Activated CD8-positive, alpha-beta memory T cell treated with anti-CD3 and anti-CD28 coated beads for 48 hours (primary cell): ENCODE data around the gene CDH5.

Source experiments
- DNase-seq, 3 experiments: peaks; one replicate each; pipeline ENCODE4 v3.0.0-alpha.2; 2020; ENCODE audit warnings: low read depth in 2 of 3, low spot score in 2 of 3

Gene CDH5

DNA sequence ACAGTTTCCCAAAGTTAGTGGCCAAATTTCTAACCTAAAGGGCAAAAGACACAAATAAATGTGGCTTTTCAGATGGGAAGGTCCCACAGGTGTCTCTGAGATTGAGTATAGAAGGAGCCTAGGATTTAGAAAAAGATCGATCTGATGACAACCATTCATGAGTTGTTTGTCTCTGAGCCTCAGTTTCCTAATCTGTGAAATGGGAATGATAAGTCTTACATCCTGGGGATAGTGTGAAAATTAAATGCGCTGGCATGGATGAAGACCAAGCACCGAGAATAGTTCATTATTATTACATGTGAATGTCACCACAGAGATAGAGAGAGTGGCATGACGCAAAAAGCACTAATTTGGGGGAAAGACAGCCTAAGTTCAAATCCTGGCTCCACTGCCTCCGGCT, 7.2 kb downstream of the CDH5 start:
- no peak for DNase-seq

DNA sequence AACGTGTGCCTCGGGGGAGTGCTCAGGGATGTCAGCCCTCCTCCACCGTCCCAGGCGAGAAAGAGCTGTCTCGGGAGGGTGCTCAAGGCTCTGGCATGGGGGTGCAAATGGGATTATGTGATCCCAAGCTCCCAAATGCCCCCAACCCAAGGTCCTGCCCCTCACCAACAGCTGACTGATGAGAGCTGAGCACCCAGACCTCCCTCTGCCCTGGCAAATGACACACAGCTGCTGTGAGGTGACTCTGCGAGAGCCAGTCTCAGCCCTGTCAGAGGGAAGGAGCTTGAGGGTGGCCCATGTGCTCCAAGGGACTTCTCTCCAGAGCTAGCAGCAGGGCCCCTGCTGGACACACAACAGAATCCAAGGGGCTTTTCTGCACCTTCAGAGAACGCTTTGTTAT, 7.7 kb downstream of the CDH5 start:
- no peak for DNase-seq

DNA sequence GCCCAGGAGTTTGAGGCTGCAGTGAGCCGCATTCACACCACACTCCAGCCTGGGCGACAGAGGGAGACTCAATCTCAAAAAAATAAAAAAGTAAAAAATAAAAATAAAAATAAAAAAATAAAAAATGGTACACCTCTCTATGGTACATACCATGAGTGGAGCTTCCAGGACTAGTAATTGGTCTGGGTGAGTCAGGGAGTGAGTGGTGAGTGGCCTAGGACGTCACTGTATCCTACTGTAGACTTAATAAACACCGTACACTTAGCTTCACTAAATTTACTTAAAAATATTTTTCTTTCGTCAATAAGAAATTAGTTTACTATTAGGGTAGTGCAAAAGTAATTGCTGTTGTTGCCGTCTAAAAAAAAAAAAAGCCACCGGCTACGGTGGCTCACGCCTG, 9.0 kb downstream of the CDH5 start:
- no peak for DNase-seq

DNA sequence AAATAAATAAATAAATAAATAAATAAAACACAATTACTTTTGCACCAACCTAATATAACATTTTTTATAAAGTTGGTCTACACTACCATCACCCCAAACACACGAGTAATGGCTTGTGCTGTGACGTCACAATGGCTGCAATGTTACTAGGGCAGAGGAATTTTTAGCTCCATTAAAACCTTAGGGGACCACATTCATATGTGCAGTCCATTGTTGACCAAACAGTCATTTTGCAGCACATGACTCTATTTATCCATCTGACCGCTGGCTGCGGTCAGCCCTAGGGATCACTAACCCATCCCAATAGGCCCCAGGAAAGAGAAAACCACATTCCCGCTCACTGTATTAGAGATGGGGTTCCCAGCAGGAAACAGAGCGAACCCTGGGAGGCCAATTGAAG, 9.6 kb downstream of the CDH5 start:
- DNase-seq, result no peak

DNA sequence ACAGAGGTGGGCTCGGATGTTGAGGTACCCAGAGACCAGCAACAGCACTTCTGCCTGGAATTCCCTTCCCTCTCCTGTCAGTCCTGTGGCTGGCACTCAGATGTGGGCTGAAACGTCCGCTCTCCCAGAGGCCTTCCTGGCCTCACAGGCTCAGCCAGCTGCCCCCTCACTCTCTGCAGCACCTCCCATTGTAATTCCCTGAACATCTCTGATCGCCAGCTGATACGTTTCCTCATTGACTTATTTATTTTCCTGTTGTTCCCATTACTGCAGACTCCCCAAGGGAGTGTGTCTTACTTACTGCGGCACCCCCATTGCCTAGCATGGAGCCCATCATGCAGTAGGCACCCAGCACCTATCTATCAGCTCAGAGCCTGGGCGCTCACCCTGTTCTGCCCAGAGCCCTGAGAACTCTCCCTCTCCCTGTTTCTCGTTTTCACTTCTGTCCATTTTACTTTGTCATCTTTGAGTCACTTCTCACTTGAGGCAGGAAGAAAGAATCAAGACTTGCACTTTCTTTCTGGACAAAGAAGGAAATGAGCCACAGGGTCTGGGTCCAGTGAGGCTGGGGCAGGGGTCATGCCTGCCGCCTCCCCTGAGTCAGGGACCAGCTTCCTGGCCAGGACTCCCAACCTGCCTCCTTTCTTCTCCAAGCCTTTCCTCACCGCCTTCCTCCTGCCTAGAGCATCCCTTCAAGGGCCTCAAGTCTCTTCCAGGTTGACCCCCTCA, 10.2 kb downstream of the CDH5 start:
- DNase-seq, result no peak

DNA sequence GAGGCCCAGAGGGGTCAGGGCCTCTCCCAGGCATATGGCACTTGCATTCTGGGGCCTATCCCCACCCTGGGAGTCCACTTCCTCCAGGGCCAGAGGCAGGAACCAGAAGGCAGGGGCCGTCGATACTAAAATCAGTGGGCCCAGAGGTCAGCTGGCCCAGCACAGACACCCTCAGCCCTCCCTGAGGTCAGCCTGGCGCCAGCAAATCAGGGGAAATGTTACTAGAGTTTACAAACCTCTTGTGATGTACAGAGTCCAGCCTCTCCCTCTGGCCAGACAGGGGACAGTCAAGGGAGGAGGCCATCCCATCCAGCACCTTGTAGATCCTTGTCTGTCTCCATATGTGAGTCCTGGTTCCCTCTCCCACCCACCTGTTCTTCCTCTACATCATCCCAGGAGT, 10.8 kb downstream of the CDH5 start:
- DNase-seq, result no peak

DNA sequence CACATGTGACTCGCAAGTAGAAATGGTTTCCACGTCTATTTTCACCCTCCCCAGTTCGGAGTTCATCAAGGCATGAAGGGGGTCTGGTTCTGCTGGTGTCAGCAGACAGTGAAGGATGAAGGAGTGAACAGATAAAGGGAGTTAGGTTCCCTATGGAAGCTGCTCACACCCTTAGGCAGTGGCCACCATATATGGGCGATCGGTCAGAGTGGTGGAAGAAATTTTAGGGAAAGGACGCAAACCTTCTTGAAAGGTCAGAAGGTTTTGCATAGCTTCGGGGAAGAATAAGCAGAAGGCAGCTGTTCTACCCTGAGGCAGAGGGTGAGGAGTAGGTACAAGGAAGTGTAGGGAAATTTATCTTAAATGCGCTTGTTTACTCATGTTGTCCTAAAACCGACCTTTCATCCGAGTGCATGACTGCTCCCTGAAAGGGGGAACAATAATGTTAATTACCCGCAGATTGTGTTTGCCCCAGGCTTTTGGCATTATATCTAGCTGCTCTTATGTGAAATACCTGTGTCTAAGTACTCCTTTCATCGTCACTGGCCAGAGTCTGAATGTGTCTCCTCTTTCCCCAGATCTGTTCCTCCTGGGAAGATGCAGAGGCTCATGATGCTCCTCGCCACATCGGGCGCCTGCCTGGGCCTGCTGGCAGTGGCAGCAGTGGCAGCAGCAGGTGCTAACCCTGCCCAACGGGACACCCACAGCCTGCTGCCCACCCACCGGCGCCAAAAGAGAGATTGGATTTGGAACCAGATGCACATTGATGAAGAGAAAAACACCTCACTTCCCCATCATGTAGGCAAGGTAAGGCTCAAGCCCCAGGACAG, 12.5 kb downstream of the CDH5 start:
- DNase-seq, result no peak

DNA sequence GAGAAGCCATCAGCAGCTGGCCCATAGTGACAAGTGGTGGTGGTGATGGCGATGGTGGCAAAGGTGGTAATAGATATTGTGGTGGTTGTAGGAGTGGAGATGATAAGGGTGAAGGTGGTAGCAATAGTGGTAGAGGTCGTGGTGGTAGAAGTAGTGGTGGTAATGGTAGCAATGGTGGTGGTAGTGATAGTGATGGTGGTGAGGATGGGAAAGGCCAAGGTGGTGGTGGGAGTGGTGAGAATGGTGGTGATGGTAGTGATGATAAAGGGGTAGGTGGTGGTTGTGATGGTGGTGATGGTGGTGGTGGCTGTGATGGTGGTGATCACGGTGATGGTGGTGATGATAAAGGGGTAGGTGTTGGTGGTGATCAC, 13.1 kb downstream of the CDH5 start:
- no peak for DNase-seq

DNA sequence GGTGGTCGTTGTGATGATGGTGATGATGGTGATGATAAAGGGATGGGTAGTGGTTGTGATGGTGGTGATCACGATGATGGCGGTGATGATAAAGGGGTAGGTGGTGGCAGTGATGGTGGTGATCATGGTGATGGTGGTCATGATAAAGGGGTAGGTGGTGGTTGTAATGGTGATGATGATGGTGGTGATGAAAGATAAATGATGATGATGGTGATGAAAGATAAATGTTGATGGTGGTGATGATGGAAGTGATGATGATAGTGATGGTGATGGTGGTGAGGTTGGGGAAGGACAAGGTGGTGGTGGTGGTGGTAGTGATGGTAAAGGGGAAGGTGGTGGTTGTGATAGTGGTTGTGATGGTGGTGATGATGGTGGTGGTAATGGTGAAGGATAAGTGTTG, 13.9 kb downstream of the CDH5 start:
- no peak for DNase-seq

DNA sequence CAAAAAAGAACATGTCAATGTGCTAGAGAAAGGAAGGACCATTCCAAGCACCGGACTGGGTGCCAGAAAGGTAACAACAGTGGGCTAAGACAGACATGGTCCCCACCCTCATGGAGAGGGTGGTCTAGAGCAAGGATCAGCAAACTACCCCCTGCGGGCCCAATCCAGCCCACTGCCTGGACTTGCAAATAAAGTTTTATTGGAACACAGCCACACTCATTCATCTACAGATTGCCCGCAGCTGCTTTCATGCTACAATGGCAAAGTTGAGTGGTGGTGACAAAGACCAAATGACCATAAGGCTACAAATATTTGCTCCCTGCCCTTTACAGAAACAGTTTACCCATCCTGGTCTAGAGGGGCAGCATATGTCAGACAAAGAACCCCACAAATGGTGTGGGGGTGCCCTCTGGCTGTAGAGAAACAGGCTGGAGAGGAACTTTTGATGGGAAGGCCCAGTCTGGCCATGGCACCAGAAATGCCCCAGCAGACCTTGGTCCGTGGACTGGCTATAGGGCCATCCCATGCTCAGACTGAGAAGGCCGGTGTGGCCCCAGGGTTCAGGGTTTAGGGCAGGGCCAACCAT, 15.2 kb downstream of the CDH5 start:
- no peak for DNase-seq

DNA sequence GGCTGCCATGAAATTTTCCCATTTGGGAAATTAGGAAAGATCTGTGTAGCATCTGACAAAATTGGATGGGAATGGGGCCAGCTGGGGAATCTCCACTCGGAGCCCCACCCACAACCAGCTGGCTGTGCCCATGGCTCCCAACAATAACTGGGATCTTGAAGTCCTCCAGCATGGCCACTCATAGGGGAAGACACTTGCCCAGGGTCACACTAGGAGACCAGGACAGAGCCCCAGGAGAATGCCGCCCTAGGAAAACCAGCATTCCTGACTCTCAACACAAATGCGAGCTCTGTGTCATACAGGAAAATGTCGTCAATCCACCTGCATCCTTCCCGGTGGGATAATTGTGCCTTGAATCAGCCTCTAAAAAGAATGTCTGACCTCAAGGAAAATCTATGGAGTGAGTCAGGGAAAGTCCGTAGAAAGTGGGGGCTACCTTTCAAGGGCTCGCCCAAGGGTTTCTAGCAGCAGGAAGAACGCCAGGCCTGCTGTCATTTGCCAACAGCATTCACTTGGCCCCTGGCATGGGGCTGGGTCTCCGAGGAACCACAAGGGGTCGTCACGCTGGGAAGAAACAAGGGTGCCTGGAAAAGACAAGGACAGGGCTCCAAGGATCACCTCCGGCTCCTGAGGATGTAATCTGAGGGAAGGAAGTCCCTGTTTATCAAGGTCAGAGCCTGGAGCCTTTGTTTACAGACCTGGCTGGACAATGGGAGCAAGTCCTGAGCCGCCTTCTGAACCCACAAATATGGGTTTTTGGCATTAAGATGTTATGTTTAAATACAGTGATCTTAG, 15.9 kb downstream of the CDH5 start:
- DNase-seq, result no peak

DNA sequence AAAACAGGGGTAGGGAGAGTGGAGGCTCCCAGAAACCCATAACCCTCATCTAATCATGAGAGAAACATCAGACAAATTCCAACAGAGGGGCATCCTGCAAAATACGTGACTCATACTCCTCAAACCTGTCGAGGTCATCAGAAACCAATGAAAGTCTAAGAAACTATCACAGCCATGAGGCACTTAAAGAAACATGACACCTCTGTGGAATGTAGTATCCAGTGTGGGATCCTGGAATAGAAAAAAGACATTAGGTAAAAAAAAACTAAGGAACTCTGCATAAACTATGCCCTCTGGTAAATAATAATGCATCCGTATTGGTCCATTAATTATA, 16.4 kb downstream of the CDH5 start:
- DNase-seq, result no peak

DNA sequence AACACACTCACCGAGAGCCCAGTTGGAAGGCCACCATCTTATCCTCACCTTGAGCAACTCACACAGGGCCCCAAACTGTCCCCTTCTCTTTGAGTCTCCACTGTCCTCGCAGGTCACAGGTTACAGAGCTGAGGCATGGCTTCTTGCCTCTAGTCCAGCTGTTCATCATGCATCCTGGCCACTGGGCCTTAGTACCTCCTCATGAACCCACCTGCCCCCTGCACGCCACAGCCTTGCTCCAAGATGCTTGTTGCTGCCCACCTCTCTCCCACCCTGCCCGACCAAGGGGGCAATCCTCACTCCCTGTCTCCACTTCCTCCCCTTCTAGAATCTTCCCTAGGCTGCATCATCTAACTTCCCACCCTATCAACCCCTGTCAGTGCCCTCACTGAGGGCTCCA, 17.1 kb downstream of the CDH5 start:
- DNase-seq, result no peak

DNA sequence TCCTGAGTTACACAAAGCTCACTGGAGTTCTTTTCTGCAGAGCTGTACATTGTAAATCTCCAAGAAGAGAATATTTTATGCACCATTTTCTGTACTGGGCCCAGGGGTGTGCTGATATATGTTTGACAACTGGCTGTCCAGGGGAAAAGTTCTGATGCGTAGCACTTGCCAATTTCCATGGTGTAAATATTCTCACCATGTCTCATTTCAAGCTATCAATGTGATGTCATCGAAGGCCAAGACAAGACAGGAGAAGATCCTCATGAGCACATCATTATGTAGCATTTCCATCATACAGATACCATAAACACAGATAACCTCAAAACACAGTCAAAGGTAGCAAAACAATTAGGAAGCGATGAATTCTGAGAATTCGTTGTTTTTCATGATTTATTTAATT, 18.9 kb downstream of the CDH5 start:
- DNase-seq, result no peak

DNA sequence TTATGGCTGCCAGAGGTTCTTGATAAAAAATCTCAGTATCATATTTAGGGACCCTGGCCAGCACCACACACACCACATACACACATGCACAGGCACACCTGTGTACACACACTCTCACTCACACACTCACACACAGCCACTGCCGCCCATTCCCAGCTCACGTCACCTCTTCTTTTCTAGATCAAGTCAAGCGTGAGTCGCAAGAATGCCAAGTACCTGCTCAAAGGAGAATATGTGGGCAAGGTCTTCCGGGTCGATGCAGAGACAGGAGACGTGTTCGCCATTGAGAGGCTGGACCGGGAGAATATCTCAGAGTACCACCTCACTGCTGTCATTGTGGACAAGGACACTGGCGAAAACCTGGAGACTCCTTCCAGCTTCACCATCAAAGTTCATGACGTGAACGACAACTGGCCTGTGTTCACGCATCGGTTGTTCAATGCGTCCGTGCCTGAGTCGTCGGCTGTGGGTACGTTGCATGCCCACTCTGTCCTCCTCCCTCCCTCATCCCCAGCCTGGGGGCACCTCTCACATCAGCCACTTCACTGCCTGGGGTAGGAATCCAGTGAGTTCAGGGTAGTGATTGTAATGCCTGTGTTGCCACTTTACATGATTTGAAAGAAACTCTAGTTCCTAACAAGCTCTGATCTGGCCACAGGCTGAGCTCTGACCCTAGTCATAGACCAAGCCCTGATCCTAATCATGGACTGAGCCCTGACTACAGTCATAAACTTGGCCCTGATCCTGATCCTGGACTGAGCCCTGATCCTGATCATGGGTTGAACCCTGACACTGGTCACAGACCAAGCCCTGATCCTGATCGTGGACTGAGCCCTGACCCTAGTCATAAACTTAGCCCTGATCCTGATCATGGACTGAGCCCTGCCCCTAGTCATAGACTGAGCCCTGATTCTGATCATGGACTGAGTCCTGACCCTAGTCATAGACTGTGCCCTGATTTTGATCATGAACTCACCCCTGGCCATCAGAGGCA, 20.4 kb downstream of the CDH5 start:
- no peak for DNase-seq

DNA sequence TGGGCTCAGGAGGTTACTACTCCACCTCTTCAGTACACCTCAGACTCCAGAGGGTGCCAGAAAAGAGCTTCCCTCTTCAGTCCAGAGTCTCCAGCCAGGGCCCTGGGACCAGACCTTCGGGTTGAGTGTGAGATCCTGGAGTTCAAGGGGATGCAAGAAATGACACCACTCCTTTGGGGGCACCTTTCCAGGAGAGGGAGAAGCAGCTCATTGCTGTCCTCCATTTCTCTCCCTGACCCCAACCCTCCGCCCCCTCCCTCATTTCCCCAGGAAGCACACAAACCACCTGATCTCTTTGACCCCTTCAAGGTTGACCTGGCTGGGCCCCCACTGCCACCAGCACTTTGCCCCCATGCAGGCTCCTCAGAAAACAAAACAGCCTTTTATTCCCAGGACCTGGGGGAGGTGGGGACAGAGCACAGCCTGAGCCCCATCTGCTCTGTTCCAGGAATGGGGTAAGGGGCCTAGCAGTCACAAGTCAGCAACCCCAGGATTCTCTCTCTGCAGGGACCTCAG, 21.4 kb downstream of the CDH5 start:
- DNase-seq, result no peak

DNA sequence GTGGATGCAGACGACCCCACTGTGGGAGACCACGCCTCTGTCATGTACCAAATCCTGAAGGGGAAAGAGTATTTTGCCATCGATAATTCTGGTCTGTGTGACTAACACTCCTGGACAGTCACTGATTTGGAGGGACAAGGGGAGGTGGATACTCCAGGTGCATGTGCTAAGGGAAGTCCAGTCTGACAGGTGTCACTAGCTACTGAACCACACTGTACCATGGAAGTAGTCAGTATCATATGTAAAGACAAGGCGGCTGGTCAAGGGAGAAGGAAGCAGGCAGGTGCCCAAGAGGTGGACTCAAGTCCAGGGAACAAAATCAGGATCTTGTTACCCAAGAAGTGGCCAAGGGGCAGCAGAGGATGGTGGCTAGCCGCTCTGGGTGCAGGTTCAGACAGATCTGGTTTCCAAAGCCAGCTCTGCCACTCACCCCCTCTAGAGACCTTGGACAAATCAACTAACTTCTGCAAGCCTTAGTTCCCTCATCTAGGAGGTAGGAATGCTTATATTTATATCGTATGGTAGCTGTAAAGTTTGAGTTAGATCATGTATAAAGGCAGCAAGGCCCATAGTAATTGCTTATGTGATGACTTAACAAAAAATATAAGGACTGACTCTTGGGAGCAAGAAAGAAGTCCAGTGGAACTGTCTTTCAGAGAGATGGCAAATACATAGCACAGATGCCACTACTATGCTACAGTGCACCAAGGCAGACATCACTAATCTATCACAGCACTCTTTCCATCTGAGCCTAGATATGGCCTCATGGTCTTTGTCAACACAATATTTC, 22.1 kb downstream of the CDH5 start:
- DNase-seq, result no peak

DNA sequence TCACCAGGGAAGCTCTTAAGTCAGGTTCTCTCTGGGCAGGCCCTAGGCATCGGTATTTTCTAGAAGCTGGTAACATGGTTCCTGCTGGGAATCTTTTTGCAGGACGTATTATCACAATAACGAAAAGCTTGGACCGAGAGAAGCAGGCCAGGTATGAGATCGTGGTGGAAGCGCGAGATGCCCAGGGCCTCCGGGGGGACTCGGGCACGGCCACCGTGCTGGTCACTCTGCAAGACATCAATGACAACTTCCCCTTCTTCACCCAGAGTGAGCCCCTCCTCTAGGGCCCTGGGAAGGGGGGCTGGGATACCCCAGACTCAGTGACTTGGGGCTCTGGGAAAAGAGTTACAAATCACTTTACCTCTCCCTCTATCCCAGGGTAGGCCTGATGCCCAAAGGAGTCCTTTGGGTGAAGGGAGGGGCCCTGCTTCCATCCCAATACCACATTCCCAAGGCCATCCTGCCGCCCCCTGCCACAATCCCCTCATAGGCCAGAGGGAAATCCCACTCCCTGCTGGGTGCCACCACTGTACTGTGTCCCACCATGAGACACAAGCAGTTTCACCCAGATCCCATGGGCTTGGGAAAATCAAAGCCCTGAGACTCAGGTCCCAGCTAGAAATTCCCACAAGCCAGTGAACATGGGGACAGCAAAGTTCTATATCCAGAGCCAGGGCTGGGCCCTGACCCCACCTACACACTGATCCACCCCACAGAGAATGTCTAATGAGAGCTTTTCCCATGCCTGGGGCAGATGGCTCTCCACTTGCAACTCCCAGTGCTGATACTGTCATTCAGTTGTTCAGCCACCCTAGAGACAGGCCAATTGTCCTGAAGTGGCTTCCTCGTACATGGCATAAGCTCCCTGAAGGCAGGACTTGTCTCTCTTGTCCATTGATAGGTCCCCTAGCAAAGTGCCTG, 23.0 kb downstream of the CDH5 start:
- DNase-seq, result no peak
